Hepatocyte (in vitro differentiated cells): ENCODE measurements around the gene NPL.

Experiments
- EZH2 ChIP-seq: fragments of 200-600 bp; sonication (generic); IDR thresholded peaks from 2 replicates; pipeline ENCODE4 v1.6.1; 2016; ENCODE audit warnings: antibody characterized with exemption, mild to moderate bottlenecking, borderline replicate concordance
- EZH2phosphoT487 ChIP-seq: fragments of 200-600 bp; sonication (generic); IDR thresholded peaks from one replicate; pipeline ENCODE4 v1.6.1; 2018; ENCODE audit warnings: antibody characterized with exemption, mild to moderate bottlenecking, low read depth, moderate library complexity; ENCODE audit not compliant: unreplicated experiment, severe bottlenecking
- TF ChIP-seq, protein P1 (sequence below): fragments of 200-600 bp; sonication (generic); IDR thresholded peaks from 2 replicates; pipeline ENCODE4 v1.5.1; 2016; ENCODE audit warnings: antibody characterized with exemption, mild to moderate bottlenecking; ENCODE audit not compliant: poor library complexity

DNA sequence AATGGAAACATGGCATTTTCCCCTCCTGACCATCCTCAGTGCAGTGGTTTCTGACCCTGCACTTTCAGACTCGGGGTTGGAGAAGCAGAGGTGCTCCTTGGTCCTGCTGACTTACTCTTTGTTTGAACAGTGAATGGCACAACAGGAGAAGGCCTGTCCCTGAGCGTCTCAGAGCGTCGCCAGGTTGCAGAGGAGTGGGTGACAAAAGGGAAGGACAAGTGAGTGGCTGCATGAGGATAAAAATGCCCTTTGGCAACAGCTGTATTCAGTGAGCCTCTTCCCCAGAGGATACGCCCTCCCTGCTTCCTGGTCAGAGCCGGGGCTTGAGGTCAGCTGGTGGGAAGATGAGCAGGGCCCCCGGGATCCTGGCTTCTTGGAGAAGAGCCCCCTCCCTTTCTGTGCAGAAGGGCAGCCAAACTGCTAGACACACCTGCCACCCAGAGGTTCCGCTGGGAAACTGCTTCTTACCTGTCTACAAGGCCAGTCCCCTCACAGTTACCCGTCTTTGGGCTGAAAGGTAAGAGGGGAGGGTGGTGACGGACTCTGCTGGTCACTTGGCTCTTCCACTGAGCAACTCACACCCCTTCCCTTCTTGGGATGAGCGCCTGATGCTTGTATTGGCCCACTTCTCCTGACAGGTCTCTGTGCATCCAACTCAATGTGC, 16.6 kb downstream of the NPL start:
- TF ChIP-seq, protein P1, sequence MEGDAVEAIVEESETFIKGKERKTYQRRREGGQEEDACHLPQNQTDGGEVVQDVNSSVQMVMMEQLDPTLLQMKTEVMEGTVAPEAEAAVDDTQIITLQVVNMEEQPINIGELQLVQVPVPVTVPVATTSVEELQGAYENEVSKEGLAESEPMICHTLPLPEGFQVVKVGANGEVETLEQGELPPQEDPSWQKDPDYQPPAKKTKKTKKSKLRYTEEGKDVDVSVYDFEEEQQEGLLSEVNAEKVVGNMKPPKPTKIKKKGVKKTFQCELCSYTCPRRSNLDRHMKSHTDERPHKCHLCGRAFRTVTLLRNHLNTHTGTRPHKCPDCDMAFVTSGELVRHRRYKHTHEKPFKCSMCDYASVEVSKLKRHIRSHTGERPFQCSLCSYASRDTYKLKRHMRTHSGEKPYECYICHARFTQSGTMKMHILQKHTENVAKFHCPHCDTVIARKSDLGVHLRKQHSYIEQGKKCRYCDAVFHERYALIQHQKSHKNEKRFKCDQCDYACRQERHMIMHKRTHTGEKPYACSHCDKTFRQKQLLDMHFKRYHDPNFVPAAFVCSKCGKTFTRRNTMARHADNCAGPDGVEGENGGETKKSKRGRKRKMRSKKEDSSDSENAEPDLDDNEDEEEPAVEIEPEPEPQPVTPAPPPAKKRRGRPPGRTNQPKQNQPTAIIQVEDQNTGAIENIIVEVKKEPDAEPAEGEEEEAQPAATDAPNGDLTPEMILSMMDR: peak; percentile 32
- no peak for TF ChIP-seq EZH2phosphoT487
- no peak for TF ChIP-seq EZH2
